Tibial artery (tissue), 4 donors: ENCODE results near the gene C3orf22.

ENCODE experiments used
- DNase-seq, 2 donors: peaks; one replicate each; pipeline ENCODE4 v3.0.0-alpha.2; 2019
- H3K27ac ChIP-seq, 2 donors: fragments of 200-600 bp; sonication (generic) in 1 of 2; 1 replicate in 1 of 2; 2 replicates in 1 of 2; pipeline ENCODE4 v1.5.1; 2018 to 2019; ENCODE audit warnings: mild to moderate bottlenecking in 1 of 2
- H3K27me3 ChIP-seq, 2 donors: fragments of 200-600 bp; sonication (generic) in 1 of 2; one replicate each; pipeline versions ENCODE4 v1.5.1 to v1.6.0; 2016 to 2019
- H3K36me3 ChIP-seq, 3 donors: fragments of 200-600 bp; sonication (generic) in 2 of 3; one replicate each; pipeline ENCODE4 v1.5.1; 2016 to 2019; ENCODE audit warnings: mild to moderate bottlenecking in 2 of 3
- H3K4me1 ChIP-seq, 4 donors: fragments of 200-600 bp; sonication (generic) in 2 of 4; 1 replicate in 3 of 4; 2 replicates in 1 of 4; pipeline ENCODE4 v1.5.1; 2016 to 2019
- H3K4me3 ChIP-seq, 2 donors: fragments of 200-600 bp; sonication (generic) in 1 of 2; 1 replicate in 1 of 2; 2 replicates in 1 of 2; pipeline ENCODE4 v1.5.1; 2018 to 2019; ENCODE audit warnings: mild to moderate bottlenecking in 2 of 2
- H3K9me3 ChIP-seq, 3 donors: fragments of 200-600 bp; sonication (generic) in 1 of 3; one replicate each; pipeline ENCODE4 v1.5.1; 2016 to 2019
- CTCF ChIP-seq, 2 experiments: fragments of 200-600 bp in 1 of 2; fragments of 450-650 bp in 1 of 2; IDR thresholded peaks; one replicate each; pipeline ENCODE4 v1.5.1; 2017 to 2019; ENCODE audit warnings: antibody characterized with exemption in 2 of 2, mild to moderate bottlenecking in 1 of 2, moderate library complexity in 1 of 2
- intact Hi-C: fragments of 100-400 bp; cut with DNase I; formaldehyde crosslinking; loops from one replicate; pipeline ENCODE4 v1.15.0; 2023; ENCODE audit warnings: low total_unique reads

C3orf22 gene

GRCh38 chr3:126526668-126527005 lies 32.1 kb downstream of the C3orf22 start:
- intact Hi-C loops = loop anchor here (10.0 kb wide), 2 partner anchors 928 to 1018 kb away; no protein-coding TSS in a partner anchor
- no peaks in the 10 kb centered on the region for H3K9me3 ChIP-seq
- no peaks in the 10 kb centered on the region for H3K36me3 ChIP-seq
- no peak for DNase-seq
- no peak overlapping the region for H3K27ac ChIP-seq
- H3K4me3 ChIP-seq = no peak overlapping the region
- peaks cover 0 to 35% of the 10 kb centered on the region in 2 donors for H3K27me3 ChIP-seq
- H3K4me1 ChIP-seq = peaks cover 0 to 14% (median 12%) of the 10 kb centered on the region in 4 donors
- no peak for TF ChIP-seq CTCF (IDR thresholded peaks at IDR 0.05)

GRCh38 chr3:126525853-126526667 lies 32.7 kb downstream of the C3orf22 start:
- no peaks in the 10 kb centered on the region for H3K9me3 ChIP-seq

GRCh38 chr3:126525091-126525852 lies 33.5 kb downstream of the C3orf22 start:
- Histone ChIP-seq H3K27ac (no peak overlapping the region), H3K9me3 (no peaks in the 10 kb centered on the region), H3K4me1 (peaks cover 0 to 14% (median 12%) of the 10 kb centered on the region in 4 donors), H3K4me3 (no peak overlapping the region), H3K36me3 (no peaks in the 10 kb centered on the region), H3K27me3 (peaks cover 0 to 35% of the 10 kb centered on the region in 2 donors)
- TF ChIP-seq CTCF (IDR thresholded peaks at IDR 0.05) = no peak
- intact Hi-C loops = loop anchor here (10.0 kb wide), 2 partner anchors 930 to 1020 kb away; no protein-coding TSS in a partner anchor
- DNase-seq = peak in 1 of 2 donors; percentile 46

More at GRCh38 chr3:126525853-126526667, 32.7 kb downstream of the C3orf22 start:
- no peaks in the 10 kb centered on the region for H3K36me3 ChIP-seq
- peak in 1 of 2 donors; percentile 62 for DNase-seq
- no peak for TF ChIP-seq CTCF (IDR thresholded peaks at IDR 0.05)
- peaks cover 0 to 14% (median 12%) of the 10 kb centered on the region in 4 donors for H3K4me1 ChIP-seq
- peaks cover 0 to 35% of the 10 kb centered on the region in 2 donors for H3K27me3 ChIP-seq
- H3K4me3 ChIP-seq = no peak overlapping the region
- intact Hi-C loops = loop anchor here (10.0 kb wide), 2 partner anchors 929 to 1019 kb away; no protein-coding TSS in a partner anchor
- H3K27ac ChIP-seq = no peak overlapping the region

- Histone ChIP-seq H3K9me3 (no peaks in the 10 kb centered on the region), H3K4me3 (peak overlapping the region; percentile 32 to 51), H3K36me3 (no peaks in the 10 kb centered on the region), H3K27me3 (peaks cover 0 to 35% of the 10 kb centered on the region in 2 donors), H3K27ac (no peak overlapping the region), H3K4me1 (peaks cover 0 to 14% (median 12%) of the 10 kb centered on the region in 4 donors)
- TF ChIP-seq CTCF (IDR thresholded peaks at IDR 0.05) = no peak
- DNase-seq = peak in 1 of 2 donors; percentile 67
- intact Hi-C loops = loop anchor here (10.0 kb wide), 2 partner anchors 930 to 1020 kb away; no protein-coding TSS in a partner anchor
Measured at GRCh38 chr3:126524429-126524988, 34.2 kb downstream of the C3orf22 start.

GRCh38 chr3:126523745-126524428 lies 34.8 kb downstream of the C3orf22 start, which contains the start of gene CHST13:
TSS of gene CHST13 (plus strand) at chr3:126524155. CDS start at chr3:126524333, 178 bp downstream.
- peak in 1 of 2 donors; percentile 67 for DNase-seq
- no peaks in the 10 kb centered on the region for H3K36me3 ChIP-seq
- no peak within 1 kb of the TSS for H3K27ac ChIP-seq
- intact Hi-C loops = loop anchor here (10.0 kb wide), 2 partner anchors 931 to 1021 kb away; no protein-coding TSS in a partner anchor
- H3K4me1 ChIP-seq = peaks cover 0 to 14% (median 12%) of the 10 kb centered on the region in 4 donors
- H3K9me3 ChIP-seq = no peaks in the 10 kb centered on the region
- peak within 1 kb of the TSS; percentile 32 to 51 for H3K4me3 ChIP-seq
- peaks cover 0 to 35% of the 10 kb centered on the region in 2 donors for H3K27me3 ChIP-seq
- no peak for TF ChIP-seq CTCF (IDR thresholded peaks at IDR 0.05)
